Heart right ventricle (tissue), 16 donors: ENCODE results near the gene S100A2. TPM values are rescaled to one million over a fixed set of nuclear protein-coding genes. Genes with fewer than 3 reads are reported as not detected.

Experiments
- ATAC-seq, 8 donors: fragments of 200-7000 bp; cut with Tn5 transposase; one replicate each; pipeline ENCODE4 v1.9.1; 2020; ENCODE audit warnings: mild to moderate bottlenecking in 8 of 8, moderate library complexity in 8 of 8, moderate number of reproducible peaks in 1 of 8
- DNase-seq, 2 donors: peaks; one replicate each; pipeline ENCODE4 v3.0.0-alpha.2; 2020
- H3K27ac ChIP-seq, 10 donors: fragments of 200-600 bp; sonication (generic) in 2 of 10; one replicate each; pipeline versions ENCODE4 v1.5.0 to v1.8.0; 2020 to 2022; ENCODE audit warnings: mild to moderate bottlenecking in 3 of 10
- H3K27me3 ChIP-seq, 7 donors: fragments of 200-600 bp; one replicate each; pipeline ENCODE4 v1.8.0; 2021 to 2022; ENCODE audit warnings: mild to moderate bottlenecking in 2 of 7
- H3K36me3 ChIP-seq, 9 donors: fragments of 200-600 bp; sonication (generic) in 1 of 9; one replicate each; pipeline versions ENCODE4 v1.5.0 to v1.8.0; 2020 to 2022; ENCODE audit warnings: mild to moderate bottlenecking in 2 of 9
- H3K4me1 ChIP-seq, 9 donors: fragments of 200-600 bp; sonication (generic) in 1 of 9; one replicate each; pipeline versions ENCODE4 v1.5.0 to v1.8.0; 2020 to 2022; ENCODE audit warnings: mild to moderate bottlenecking in 4 of 9
- H3K4me3 ChIP-seq, 10 donors: fragments of 200-600 bp; sonication (generic) in 2 of 10; one replicate each; pipeline versions ENCODE4 v1.5.0 to v1.8.0; 2020 to 2022; ENCODE audit warnings: mild to moderate bottlenecking in 7 of 10, moderate library complexity in 2 of 10
- H3K9me3 ChIP-seq, 11 donors: fragments of 200-600 bp in 10 of 11; sonication (generic) in 2 of 11; one replicate each; pipeline versions ENCODE4 v1.5.0 to v1.8.0; 2013 to 2022; ENCODE audit warnings: mild to moderate bottlenecking in 2 of 11, control low read depth in 1 of 11, moderate library complexity in 1 of 11
- CTCF ChIP-seq, 9 donors: fragments of 200-600 bp; sonication (generic) in 2 of 9; IDR thresholded peaks; one replicate each; pipeline versions ENCODE4 v1.5.0 to v1.8.0; 2021 to 2022; ENCODE audit warnings: antibody characterized with exemption in 9 of 9, mild to moderate bottlenecking in 5 of 9, moderate library complexity in 1 of 9
- WGBS, 2 donors: extraction: QIAGEN DNeasy Blood & Tissue Kit; methylation state at CpG; one replicate each; pipeline ENCODE4 v1.1.7; 2013; ENCODE audit warnings: inconsistent platforms in 1 of 2; 5-methylcytosine and 5-hydroxymethylcytosine counted together
- intact Hi-C, 10 donors: fragments of 100-400 bp; cut with DNase I; formaldehyde crosslinking; loops; one replicate each; pipeline versions ENCODE4 v1.11.1 to v1.14.2; 2022
- polyA plus RNA-seq, 2 donors: library from polyadenylated mRNA; stranded (reverse); fragments of 200-250 nt; gene quantifications; one replicate each; pipeline ENCODE4 v1.2.3, GENCODE V29; 2013
- total RNA-seq, 10 donors: library from RNA; stranded (reverse); fragmentation: NEBNext Ultra II Directional in 3 of 10; extraction: Animal tissue kit (Norgen Biotek cat#: 25700) in 3 of 10; gene quantifications; one replicate each; pipeline versions ENCODE4 v1.2.1 to v1.2.4, GENCODE V29; 2021 to 2023
- donor health status: Arrhythmogenic right ventricular cardiomyopathy.
- donor health status: ischemic (EF 13 %, LVEDD 7.1; RV severe dilation, severe dysfunction).
- donor health status: healthy with polysubstance abuse.
- donor health status: DM: no; HTN: yes; CAD: no.
- donor health status: DM: no; HTN: no; CAD: no.
- donor health status: ischemic (EF 25% LVEDD 6.9; RV normal size, moderate dysfunction).
- donor health status: ischemic (EF 25% LVEDD 5.7; RV mildly dilated, moderate dysfunction).
- donor health status: healthy.
- donor health status: DM: yes; HTN: yes; CAD: no.
- donor health status: Ischemic cardiomyopathy.
- donor health status: ischemic (EF 35%, LVEDD 5.7; RV mildly dilated, moderate dysfunction).
- donor health status: nonischemic (EF 11% LVEDD 7.7; RV severe dilation, severe dysfunction).
- donor health status: DM: yes; HTN: yes; CAD: no.
- donor health status: PGD.
- donor health status: ischemic (EF 29% LVEDD 5.4; RV normal size, mild dysfunction).
- donor health status: nonischemic (EF 23%, LVEDD 6.1; RV moderate dilation, normal function).

Gene S100A2
- total and polyA plus RNA-seq, 12 donors: 1.2 to 7.4 (median 3.1) TPM; not detected in 1

- DNase-seq: no peak
- intact Hi-C loops: loop anchor here in 7 of 10 donors (2.0 to 10.0 kb wide), 8 partner anchors 37 to 217 kb away; partner anchors contain the start of gene S100A9 (in 3 of the 7)
- no peak overlapping the region for H3K27ac ChIP-seq
- 85 to 88% methylated on average over 8 of the region's 8 CpGs for WGBS, 2 donors
- H3K4me3 ChIP-seq: no peak overlapping the region
- H3K36me3 ChIP-seq: no peaks in the 10 kb centered on the region
- TF ChIP-seq CTCF (IDR thresholded peaks at IDR 0.05): no peak
- no peaks in the 10 kb centered on the region for H3K27me3 ChIP-seq
- ATAC-seq: no peak
- H3K9me3 ChIP-seq: no peaks in the 10 kb centered on the region
- H3K4me1 ChIP-seq: peaks cover 26 to 63% (median 41%) of the 10 kb centered on the region in 9 donors
Observed at GRCh38 chr1:153569465-153569864, 3.8 kb upstream of the S100A2 start.

DNA sequence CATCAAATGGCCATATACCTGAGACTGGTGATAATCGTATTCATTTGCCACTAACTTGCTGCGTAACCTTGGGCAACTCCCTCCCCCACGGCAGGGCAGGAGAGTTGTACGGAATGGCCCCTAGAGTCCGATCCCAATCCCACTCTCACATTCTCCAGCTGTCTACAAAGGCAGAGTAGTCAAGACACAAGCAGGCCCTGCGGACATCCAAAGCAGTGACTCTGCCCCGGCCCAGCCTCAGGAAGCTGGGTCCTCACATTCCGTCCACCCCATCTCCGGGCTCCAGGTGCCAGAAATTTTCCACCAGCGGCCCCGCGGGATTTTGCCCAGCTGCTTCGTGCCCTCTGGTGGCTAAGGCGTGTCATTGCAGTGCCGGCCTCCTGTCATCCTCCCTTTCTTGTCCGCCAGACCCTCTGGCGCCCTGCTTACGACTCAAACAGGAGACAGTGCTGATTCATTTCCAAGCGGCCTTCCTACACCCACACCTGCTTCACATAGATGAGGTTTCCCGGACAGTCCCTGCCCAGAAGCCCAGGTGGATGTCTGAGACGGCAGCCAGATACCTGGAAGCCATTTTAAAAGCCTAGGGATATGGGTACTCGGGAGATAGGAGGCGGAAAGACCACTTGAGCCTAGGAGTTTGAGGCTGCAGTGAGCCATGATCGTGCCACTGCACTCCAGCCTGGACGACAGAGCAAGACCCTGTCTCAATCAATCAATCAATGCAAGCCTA lies 2.9 kb upstream of the S100A2 start:
- intact Hi-C loops: loop anchor here (1.0 to 10.0 kb wide), 11 partner anchors 35 to 216 kb away; partner anchors contain the start of gene S100A9 (in 3 of the 10)
- H3K4me3 ChIP-seq: peak overlapping the region in 6 of 10 donors; percentile 30 to 46 (median 38)
- no peaks in the 10 kb centered on the region for H3K9me3 ChIP-seq
- peak overlapping the region in 9 of 10 donors; percentile 23 to 96 (median 67) for H3K27ac ChIP-seq
- peak; percentile 97 to 100 (median 99) for TF ChIP-seq CTCF (IDR thresholded peaks at IDR 0.05)
- DNase-seq (peak; percentile 90 to 91), ATAC-seq (peak; percentile 20 to 57 (median 30))
- no peaks in the 10 kb centered on the region for H3K27me3 ChIP-seq
- no peaks in the 10 kb centered on the region for H3K36me3 ChIP-seq
- 9 to 12% methylated on average over 25 of the region's 25 CpGs for WGBS, 2 donors
- peaks cover 26 to 63% (median 41%) of the 10 kb centered on the region in 9 donors for H3K4me1 ChIP-seq

- ATAC-seq: no peak
- Histone ChIP-seq H3K4me3 (peak overlapping the region in 5 of 10 donors; percentile 30 to 46 (median 38)), H3K4me1 (peaks cover 26 to 55% (median 38%) of the 10 kb centered on the region in 9 donors)
Observed at GRCh38 chr1:153567621-153568366, 2.1 kb upstream of the S100A2 start.

More at GRCh38 chr1:153567621-153568366, 2.1 kb upstream of the S100A2 start:
- no peak for DNase-seq
- 78 to 82% methylated on average over 22 of the region's 22 CpGs for WGBS, 2 donors
- H3K27ac ChIP-seq: peak overlapping the region in 9 of 10 donors; percentile 48 to 96 (median 82)
- no peaks in the 10 kb centered on the region for H3K9me3 ChIP-seq
- no peaks in the 10 kb centered on the region for H3K36me3 ChIP-seq
- intact Hi-C loops: loop anchor here (1.0 to 10.0 kb wide), 12 partner anchors 33 to 215 kb away; partner anchors contain the start of genes S100A9 (in 3 of the 10) and S100A6 (in 1 of the 10)
- no peak for TF ChIP-seq CTCF (IDR thresholded peaks at IDR 0.05)
- H3K27me3 ChIP-seq: no peaks in the 10 kb centered on the region
